SK-N-SH treated with all-trans-retinoic acid at 6 μM for 48 hours (cell line): ENCODE measurements around the gene HOXB4.

ENCODE experiments used
- GLIS3 ChIP-seq: fragments of 250-450 bp; sonication (Bioruptor Pico); IDR thresholded peaks from 2 replicates; pipeline ENCODE4 v1.5.0; 2020; ENCODE audit warnings: mild to moderate bottlenecking, moderate library complexity
- ISL1 ChIP-seq: fragments of 250-450 bp; sonication (Bioruptor Pico); IDR thresholded peaks from 2 replicates; pipeline ENCODE4 v2.1.2; 2022; ENCODE audit warnings: mild to moderate bottlenecking, moderate library complexity
- OSR1 ChIP-seq: fragments of 250-450 bp; sonication (Bioruptor Pico); IDR thresholded peaks from 2 replicates; pipeline ENCODE4 v1.8.0; 2022; ENCODE audit warnings: moderate library complexity, mild to moderate bottlenecking, inconsistent platforms
- SNAI2 ChIP-seq: fragments of 250-450 bp; sonication (Bioruptor Pico); IDR thresholded peaks from 2 replicates; pipeline ENCODE4 v1.5.0; 2020; ENCODE audit warnings: mild to moderate bottlenecking, moderate library complexity
- TCF4 ChIP-seq: fragments of 250-450 bp; sonication (Bioruptor Pico); IDR thresholded peaks from 2 replicates; pipeline ENCODE4 v1.8.0; 2021; ENCODE audit warnings: mild to moderate bottlenecking, moderate library complexity, borderline replicate concordance
- TF ChIP-seq, protein P1 (sequence below): fragments of 250-450 bp; sonication (Bioruptor Pico); IDR thresholded peaks from 2 replicates; pipeline ENCODE4 v1.5.1; 2020; ENCODE audit warnings: low read depth, mild to moderate bottlenecking, moderate library complexity
- TF ChIP-seq, protein P2 (sequence below): fragments of 250-450 bp; sonication (Bioruptor Pico); IDR thresholded peaks from 2 replicates; pipeline ENCODE4 v1.5.1; 2021; ENCODE audit warnings: mild to moderate bottlenecking, moderate library complexity

DNA sequence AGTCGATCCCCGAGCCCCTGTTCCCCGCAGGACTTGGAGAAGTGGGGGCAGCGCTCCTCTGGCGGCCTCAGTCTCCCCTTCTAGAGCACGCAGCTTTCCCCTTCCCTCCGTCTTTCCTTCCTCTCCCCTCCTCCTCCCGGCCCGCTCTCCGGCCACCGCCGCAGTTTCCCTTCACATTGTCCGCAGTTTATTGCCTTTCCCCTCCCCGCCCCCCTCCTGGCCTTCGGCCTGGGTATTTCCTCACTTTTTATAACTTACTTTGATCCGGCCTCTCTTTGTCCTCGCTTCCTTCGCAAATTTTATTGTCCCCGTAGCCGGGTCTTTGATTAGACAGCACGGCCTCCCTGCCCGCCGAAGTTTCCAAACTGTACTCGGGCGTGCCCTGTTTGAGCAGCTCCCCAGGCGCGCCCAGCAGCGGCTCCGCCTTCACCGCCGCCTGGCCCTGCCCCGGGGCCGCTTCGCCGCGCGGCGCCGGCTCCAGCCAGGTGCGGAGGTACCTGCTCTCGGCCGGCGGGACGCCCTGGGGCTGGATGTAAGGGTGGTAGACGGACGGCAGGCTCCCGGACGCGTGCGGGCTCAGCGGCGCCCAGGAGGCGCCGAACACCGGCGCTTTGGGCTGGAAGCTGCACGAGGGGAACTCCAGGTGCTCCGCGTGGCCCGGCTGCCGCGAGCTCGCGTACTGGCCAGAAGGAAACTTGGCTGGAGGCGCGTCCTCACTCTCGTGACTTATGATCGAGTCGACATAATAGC is 47.5 kb upstream of the HOXB4 start:
- no peak for TF ChIP-seq GLIS3
- TF ChIP-seq TCF4: no peak
- TF ChIP-seq OSR1: no peak
- TF ChIP-seq, protein P1, sequence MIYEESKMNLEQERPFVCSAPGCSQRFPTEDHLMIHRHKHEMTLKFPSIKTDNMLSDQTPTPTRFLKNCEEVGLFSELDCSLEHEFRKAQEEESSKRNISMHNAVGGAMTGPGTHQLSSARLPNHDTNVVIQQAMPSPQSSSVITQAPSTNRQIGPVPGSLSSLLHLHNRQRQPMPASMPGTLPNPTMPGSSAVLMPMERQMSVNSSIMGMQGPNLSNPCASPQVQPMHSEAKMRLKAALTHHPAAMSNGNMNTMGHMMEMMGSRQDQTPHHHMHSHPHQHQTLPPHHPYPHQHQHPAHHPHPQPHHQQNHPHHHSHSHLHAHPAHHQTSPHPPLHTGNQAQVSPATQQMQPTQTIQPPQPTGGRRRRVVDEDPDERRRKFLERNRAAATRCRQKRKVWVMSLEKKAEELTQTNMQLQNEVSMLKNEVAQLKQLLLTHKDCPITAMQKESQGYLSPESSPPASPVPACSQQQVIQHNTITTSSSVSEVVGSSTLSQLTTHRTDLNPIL: no peak
- TF ChIP-seq, protein P2, sequence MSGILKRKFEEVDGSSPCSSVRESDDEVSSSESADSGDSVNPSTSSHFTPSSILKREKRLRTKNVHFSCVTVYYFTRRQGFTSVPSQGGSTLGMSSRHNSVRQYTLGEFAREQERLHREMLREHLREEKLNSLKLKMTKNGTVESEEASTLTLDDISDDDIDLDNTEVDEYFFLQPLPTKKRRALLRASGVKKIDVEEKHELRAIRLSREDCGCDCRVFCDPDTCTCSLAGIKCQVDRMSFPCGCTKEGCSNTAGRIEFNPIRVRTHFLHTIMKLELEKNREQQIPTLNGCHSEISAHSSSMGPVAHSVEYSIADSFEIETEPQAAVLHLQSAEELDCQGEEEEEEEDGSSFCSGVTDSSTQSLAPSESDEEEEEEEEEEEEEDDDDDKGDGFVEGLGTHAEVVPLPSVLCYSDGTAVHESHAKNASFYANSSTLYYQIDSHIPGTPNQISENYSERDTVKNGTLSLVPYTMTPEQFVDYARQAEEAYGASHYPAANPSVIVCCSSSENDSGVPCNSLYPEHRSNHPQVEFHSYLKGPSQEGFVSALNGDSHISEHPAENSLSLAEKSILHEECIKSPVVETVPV (CRISPR knock-in tag): no peak
- no peak for TF ChIP-seq SNAI2 (CRISPR knock-in tag)
- no peak for TF ChIP-seq ISL1 (CRISPR knock-in tag)
